GM12878 (cell line): ENCODE measurements around the gene CASP3. TPM values are rescaled to one million over a fixed set of nuclear protein-coding genes. Genes with fewer than 3 reads are reported as not detected.

Experiments used
- ATAC-seq: fragments of 200-7000 bp; cut with Tn5 transposase; 3 replicates; pipeline ENCODE4 v1.9.1; 2020; ENCODE audit warnings: mild to moderate bottlenecking, moderate library complexity
- BruUV-seq: library from RNA; stranded (reverse); fragments of 400-500 nt; replicated peaks from 2 replicates; lab custom pipeline; 2021; lab: Mats Ljungman, UMichigan
- CTCF ChIA-PET: fragments of 300-600 bp; sonication (Branson Sonifier 250); formaldehyde crosslinking; extraction: SDS; loops from one replicate; lab custom pipeline; 2021; ENCODE audit warnings: inconsistent platforms; lab: Yijun Ruan, JAX
- POLR2A ChIA-PET: fragments of 350-600 bp; formaldehyde crosslinking; extraction: SDS; loops from one replicate; lab custom pipeline; 2021; ENCODE audit warnings: inconsistent platforms; lab: Charles Lee
- RAD21 ChIA-PET: fragments of 300-600 bp; sonication (Branson Sonifier 250); formaldehyde crosslinking; loops from one replicate; lab custom pipeline; 2023; ENCODE audit warnings: antibody characterized with exemption; ENCODE audit not compliant: unreplicated experiment; lab: Charles Lee
- SMC1A ChIA-PET: fragments of 300-600 bp; sonication (Branson Sonifier 250); formaldehyde crosslinking; loops from one replicate; lab custom pipeline; 2023; ENCODE audit not compliant: unreplicated experiment, uncharacterized antibody; lab: Charles Lee
- DNase-seq: peaks from one replicate; pipeline ENCODE4 v3.0.0-alpha.2; 2011; ENCODE audit warnings: low read depth, low spot score
- FAIRE-seq: peaks from 3 replicates; lab custom pipeline; 2011; peaks lifted over from hg19 to GRCh38; lab: Jason Lieb, UNC
- H2AFZ ChIP-seq: 2 replicates; pipeline ENCODE4 v1.6.0; 2011; ENCODE audit warnings: low read depth, low read length, control low read depth; ENCODE audit not compliant: control insufficient read depth
- H3K27ac ChIP-seq: 2 replicates; pipeline ENCODE4 v1.5.1; 2011; ENCODE audit warnings: control low read depth; ENCODE audit not compliant: control insufficient read depth, insufficient read depth
- H3K27me3 ChIP-seq, 2 experiments: replicated peaks in 1 of 2; 2 replicates each; pipeline versions ENCODE4 v1.6.0 to v1.6.1; 2011; ENCODE audit warnings: low read length in 1 of 2; ENCODE audit not compliant: control insufficient read depth in 2 of 2, insufficient read depth in 2 of 2
- H3K36me3 ChIP-seq, 2 experiments: 2 replicates each; pipeline ENCODE4 v1.5.1; 2011; ENCODE audit warnings: low read length in 1 of 2; ENCODE audit not compliant: control insufficient read depth in 2 of 2, insufficient read depth in 2 of 2
- H3K4me1 ChIP-seq: 2 replicates; pipeline ENCODE4 v1.6.1; 2011; ENCODE audit warnings: mild to moderate bottlenecking, low read length, moderate library complexity, mixed read lengths; ENCODE audit not compliant: control insufficient read depth, insufficient read depth
- H3K4me2 ChIP-seq: 2 replicates; pipeline ENCODE4 v1.6.0; 2011; ENCODE audit warnings: control low read depth; ENCODE audit not compliant: control insufficient read depth, insufficient read depth
- H3K4me3 ChIP-seq: fragments of 200-600 bp; sonication (generic); 2 replicates; pipeline ENCODE4 v1.5.1; 2016
- H3K79me2 ChIP-seq: 2 replicates; pipeline ENCODE4 v1.6.0; 2011; ENCODE audit warnings: low read length; ENCODE audit not compliant: control insufficient read depth, insufficient read depth
- H3K9ac ChIP-seq: 2 replicates; pipeline ENCODE4 v1.8.0; 2011; ENCODE audit warnings: low read length, control low read depth, mixed read lengths; ENCODE audit not compliant: control insufficient read depth, insufficient read depth
- H3K9me3 ChIP-seq: replicated peaks from 3 replicates; pipeline ENCODE4 v1.5.1; 2011; ENCODE audit warnings: mild to moderate bottlenecking, low read length; ENCODE audit not compliant: control insufficient read depth, insufficient read depth
- H4K20me1 ChIP-seq: 2 replicates; pipeline ENCODE4 v1.6.0; 2011; ENCODE audit not compliant: control insufficient read depth, insufficient read depth
- ASH2L ChIP-seq: fragments of 300-600, 200-600 bp; sonication (generic); IDR thresholded peaks from 2 replicates; pipeline ENCODE4 v1.6.1; 2017; ENCODE audit warnings: low read depth, mild to moderate bottlenecking, borderline replicate concordance
- ATF2 ChIP-seq: IDR thresholded peaks from 2 replicates; pipeline ENCODE4 v1.6.1; 2012; ENCODE audit warnings: low read length, inconsistent platforms
- BMI1 ChIP-seq: fragments of 450-650 bp; IDR thresholded peaks from 2 replicates; pipeline ENCODE4 v1.6.1; 2016; ENCODE audit warnings: mild to moderate bottlenecking, moderate library complexity, borderline replicate concordance
- HDGF ChIP-seq: fragments of 450-650 bp; IDR thresholded peaks from 2 replicates; pipeline ENCODE4 v1.6.1; 2016; ENCODE audit warnings: antibody characterized with exemption
- PAX5 ChIP-seq: IDR thresholded peaks from 2 replicates; pipeline ENCODE4 v1.6.1; 2011; ENCODE audit warnings: low read depth, low read length, borderline replicate concordance
- SMC3 ChIP-seq: IDR thresholded peaks from 2 replicates; pipeline ENCODE4 v1.6.1; 2011; ENCODE audit warnings: low read length, improper control_type of control experiment, borderline replicate concordance
- SP1 ChIP-seq: IDR thresholded peaks from one replicate; pipeline ENCODE4 v1.6.1; 2011; ENCODE audit warnings: low read depth, low read length
- SRF ChIP-seq, 2 experiments: IDR thresholded peaks; 2 replicates each; pipeline ENCODE4 v1.6.1; 2011; ENCODE audit warnings: low read depth in 2 of 2, low read length in 2 of 2, mild to moderate bottlenecking in 1 of 2, moderate library complexity in 1 of 2
- STAT3 ChIP-seq: IDR thresholded peaks from 2 replicates; pipeline ENCODE4 v1.6.1; 2011; ENCODE audit warnings: low read depth, low read length, improper control_type of control experiment
- TBL1XR1 ChIP-seq: IDR thresholded peaks from 2 replicates; pipeline ENCODE4 v1.6.1; 2012; ENCODE audit warnings: low read depth, low read length, improper control_type of control experiment
- ZNF217 ChIP-seq: fragments of 450-650 bp; IDR thresholded peaks from 2 replicates; pipeline ENCODE4 v1.6.1; 2017; ENCODE audit warnings: antibody characterized with exemption, mild to moderate bottlenecking
- WGBS: methylation state at CpG from one replicate; pipeline ENCODE4 v1.1.6; 2016; ENCODE audit warnings: low lambda C conversion rate; ENCODE audit not compliant: insufficient replicate concordance, insufficient coverage; ENCODE audit errors: missing lambda C conversion rate; 5-methylcytosine and 5-hydroxymethylcytosine counted together
- in situ Hi-C: fragments of 300-500 bp; cut with MboI; formaldehyde crosslinking; loops from 9 replicates; pipeline ENCODE4 v1.14.3; 2018; ENCODE audit warnings: mixed read lengths
- intact Hi-C: fragments of 100-400 bp; cut with micrococcal nuclease; formaldehyde crosslinking; loops from one replicate; pipeline ENCODE4 v1.14.2; 2022; ENCODE audit not compliant: unreplicated experiment
- polyA plus RNA-seq, 11 experiments: library from polyadenylated mRNA; depleted of rRNA in 4 of 11; unstranded in 6 of 11; stranded (reverse) in 5 of 11; fragments of >200 nt; fragmentation: Nextera tagmentation in 4 of 11; fragmentation: Illumina TruSeq in 1 of 11; extraction: Ambion mirVana in 4 of 11; extraction: Trizol in 1 of 11; gene quantifications; 1 replicate in 1 of 11; 2 replicates in 10 of 11; pipeline versions ENCODE4 v1.2.1 to v1.2.3, GENCODE V29; 2011 to 2016; ENCODE audit warnings: inconsistent platforms in 2 of 11, missing spikeins in 2 of 11, low read depth in 1 of 11
- total RNA-seq, 4 experiments: library from RNA; depleted of rRNA in 3 of 4; stranded (reverse); fragments of >200 nt in 3 of 4; fragmentation: Illumina TruSeq in 1 of 4; extraction: Trizol in 1 of 4; gene quantifications; 2 replicates each; pipeline versions ENCODE4 v1.2.1 to v1.2.3, GENCODE V29; 2013 to 2021
- TF ChIP-seq, protein P1 (sequence below): IDR thresholded peaks from 2 replicates; pipeline ENCODE4 v1.6.1; 2011; ENCODE audit warnings: low read depth, low read length, improper control_type of control experiment, borderline replicate concordance

Gene CASP3
- total and polyA plus RNA-seq, 10 of the 15 experiments (the other 5 are each of a cell fraction or from before 2014, with no cell fraction given): 50.0 to 194 (median 74.4) TPM

- in situ Hi-C loops (loop anchor here (10.0 kb wide), 1 partner anchor 55 kb away; no protein-coding TSS in a partner anchor), intact Hi-C loops (no loop called here)
- H2AFZ ChIP-seq: no peak overlapping the region
- H3K27ac ChIP-seq: no peak overlapping the region
- H3K9me3 ChIP-seq: no peaks in the 10 kb centered on the region; the same call in 2 of the 3 replicates
- no peak for ATAC-seq
- no peak overlapping the region for H3K9ac ChIP-seq
- no peak overlapping the region for H3K4me2 ChIP-seq
- SMC1A ChIA-PET: no interaction called here
- no peak for FAIRE-seq
- POLR2A ChIA-PET: no interaction called here
- no peaks in the 10 kb centered on the region for H3K36me3 ChIP-seq
- WGBS: 45% methylated on average over 7 of the region's 7 CpGs
- H3K4me1 ChIP-seq: no peaks in the 10 kb centered on the region
- TF ChIP-seq ZNF217: no peak
- no peak for TF ChIP-seq HDGF
- no peak for TF ChIP-seq STAT3
- no peak for TF ChIP-seq ATF2
- TF ChIP-seq BMI1: no peak
- TF ChIP-seq SP1: no peak
- TF ChIP-seq, protein P1, sequence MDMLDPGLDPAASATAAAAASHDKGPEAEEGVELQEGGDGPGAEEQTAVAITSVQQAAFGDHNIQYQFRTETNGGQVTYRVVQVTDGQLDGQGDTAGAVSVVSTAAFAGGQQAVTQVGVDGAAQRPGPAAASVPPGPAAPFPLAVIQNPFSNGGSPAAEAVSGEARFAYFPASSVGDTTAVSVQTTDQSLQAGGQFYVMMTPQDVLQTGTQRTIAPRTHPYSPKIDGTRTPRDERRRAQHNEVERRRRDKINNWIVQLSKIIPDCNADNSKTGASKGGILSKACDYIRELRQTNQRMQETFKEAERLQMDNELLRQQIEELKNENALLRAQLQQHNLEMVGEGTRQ: no peak
- no peak for TF ChIP-seq SMC3
- TF ChIP-seq SRF (IDR thresholded peaks at IDR 0.05; ENCODE audit: low read depth in 2 of 2, low read length in 2 of 2): no peak
- TF ChIP-seq PAX5: no peak
- TF ChIP-seq TBL1XR1: no peak
- TF ChIP-seq ASH2L: no peak
- BruUV-seq: no TSS peak
- CTCF ChIA-PET: no interaction called here
- RAD21 ChIA-PET: no interaction called here
- no peaks in the 10 kb centered on the region; a peak in 1 of 4 replicates for H3K27me3 ChIP-seq
- no peaks in the 10 kb centered on the region for H4K20me1 ChIP-seq
- H3K4me3 ChIP-seq: no peak overlapping the region
- H3K79me2 ChIP-seq: no peaks in the 10 kb centered on the region
- no peak for DNase-seq
Measured at GRCh38 chr4:184599492-184600135, 49.6 kb downstream of the CASP3 start.
